Measurements from ENCODE around the gene SPATA3.

The SPATA3 gene

GRCh38 chr2:231028889-231029288 is 33.0 kb downstream of the SPATA3 start:
- DNase-seq (ENCODE audit: low read depth in 3 of 3), result no peak

GRCh38 chr2:231029563-231029962 is 33.6 kb downstream of the SPATA3 start:
- no peak for DNase-seq (ENCODE audit: low read depth in 3 of 3)

GRCh38 chr2:231030725-231031124 is 34.8 kb downstream of the SPATA3 start:
- no peak for DNase-seq (ENCODE audit: low read depth in 3 of 3)

- DNase-seq (ENCODE audit: low read depth in 3 of 3), result no peak
These were observed 36.7 kb downstream of the SPATA3 start for GRCh38 chr2:231032575-231033140.

GRCh38 chr2:231033147-231034132 is 37.5 kb downstream of the SPATA3 start:
- no peak for DNase-seq (ENCODE audit: low read depth in 3 of 3)

GRCh38 chr2:231034291-231034882 is 38.5 kb downstream of the SPATA3 start:
- no peak for DNase-seq (ENCODE audit: low read depth in 3 of 3)

- DNase-seq (ENCODE audit: low read depth in 3 of 3), result no peak
These were observed 40.2 kb downstream of the SPATA3 start for GRCh38 chr2:231036131-231036530.

GRCh38 chr2:231036578-231037106 is 40.7 kb downstream of the SPATA3 start:
- no peak for DNase-seq (ENCODE audit: low read depth in 3 of 3)

GRCh38 chr2:231037202-231037730 is 41.3 kb downstream of the SPATA3 start, which contains the start of gene C2orf72:
TSS of gene C2orf72 (plus strand) at chr2:231037523. CDS start at chr2:231037566, 43 bp downstream.
- no peak for DNase-seq (ENCODE audit: low read depth in 3 of 3)

GRCh38 chr2:231037731-231038482 is 42.0 kb downstream of the SPATA3 start:
- no peak for DNase-seq (ENCODE audit: low read depth in 3 of 3)

- DNase-seq (ENCODE audit: low read depth in 3 of 3), result no peak
These were observed 42.8 kb downstream of the SPATA3 start for GRCh38 chr2:231038483-231039293.

GRCh38 chr2:231039294-231039664 is 43.4 kb downstream of the SPATA3 start:
- no peak for DNase-seq (ENCODE audit: low read depth in 3 of 3)

GRCh38 chr2:231039821-231040364 is 44.0 kb downstream of the SPATA3 start:
- DNase-seq (ENCODE audit: low read depth in 3 of 3), result no peak

GRCh38 chr2:231041061-231041689 is 45.3 kb downstream of the SPATA3 start:
- no peak for DNase-seq (ENCODE audit: low read depth in 3 of 3)

GRCh38 chr2:231043796-231044195 is 47.9 kb downstream of the SPATA3 start:
- no peak for DNase-seq (ENCODE audit: low read depth in 3 of 3)

- DNase-seq (ENCODE audit: low read depth in 3 of 3), result no peak
These were observed 51.0 kb downstream of the SPATA3 start for GRCh38 chr2:231046916-231047273.

- no peak for DNase-seq (ENCODE audit: low read depth in 3 of 3)
These were observed 51.5 kb downstream of the SPATA3 start for GRCh38 chr2:231047274-231047922.

GRCh38 chr2:231047923-231048915 is 52.3 kb downstream of the SPATA3 start:
- no peak for DNase-seq (ENCODE audit: low read depth in 3 of 3)
